Type B pancreatic cell (in vitro differentiated cells): ENCODE results near the gene SURF6. TPM values are rescaled to one million over a fixed set of nuclear protein-coding genes. Genes with fewer than 3 reads are reported as not detected.

Source experiments
- DNase-seq: peaks from one replicate; pipeline ENCODE4 v3.0.0; 2021; ENCODE audit warnings: mixed read lengths; ENCODE audit not compliant: unreplicated experiment; ENCODE audit errors: extremely low spot score
- H3K27ac Mint-ChIP-seq: 2 replicates; pipeline ENCODE4 v1.8.0; 2021; ENCODE audit warnings: mild to moderate bottlenecking, mixed read lengths
- H3K27me3 Mint-ChIP-seq: 2 replicates; pipeline ENCODE4 v1.8.0; 2021; ENCODE audit warnings: mixed read lengths
- H3K36me3 Mint-ChIP-seq: 2 replicates; pipeline ENCODE4 v1.8.0; 2021; ENCODE audit warnings: mixed read lengths
- H3K4me1 Mint-ChIP-seq: one replicate; pipeline ENCODE4 v1.8.0; 2021; ENCODE audit warnings: mixed read lengths; ENCODE audit not compliant: unreplicated experiment
- H3K4me3 Mint-ChIP-seq: 2 replicates; pipeline ENCODE4 v1.8.0; 2021; ENCODE audit warnings: mild to moderate bottlenecking, mixed read lengths
- H3K9me3 Mint-ChIP-seq: 2 replicates; pipeline ENCODE4 v1.8.0; 2021; ENCODE audit warnings: mixed read lengths
- total RNA-seq: library from RNA; stranded (reverse); gene quantifications from 2 replicates; pipeline ENCODE4 v1.2.1, GENCODE V29; 2021; ENCODE audit warnings: low replicate concordance
- TF ChIP-seq, protein P1 (sequence below): fragments of 200-600 bp; sonication (generic); conservative IDR thresholded peaks from 2 replicates; pipeline ENCODE4 v1.5.0; 2021; ENCODE audit warnings: antibody characterized with exemption, mild to moderate bottlenecking

Gene SURF6
- total RNA-seq, 1 donor from 2014 or later, result 24.9 TPM

DNA sequence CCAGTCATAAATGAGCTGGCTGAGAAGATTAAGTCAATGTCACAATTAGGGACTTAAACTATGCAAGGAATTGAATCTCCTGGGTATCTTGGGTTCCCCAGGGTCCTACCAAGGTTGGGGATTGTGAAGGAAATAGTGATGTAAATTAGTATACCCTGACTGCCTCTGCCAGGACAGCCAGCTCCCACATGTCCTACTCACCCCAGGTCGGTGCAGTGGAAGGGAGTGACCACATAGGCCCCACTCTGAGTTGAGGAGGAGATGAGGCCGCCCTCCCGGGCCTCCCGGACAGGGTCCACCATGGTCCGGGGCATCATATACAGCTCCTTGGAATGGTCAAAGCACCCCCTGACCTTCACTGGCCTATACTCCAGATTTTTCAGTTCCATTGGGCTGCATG lies 17.6 kb upstream of the SURF6 start:
- H3K9me3 Mint-ChIP-seq, result no peaks in the 10 kb centered on the region
- peak overlapping the region; percentile 63 for H3K4me3 Mint-ChIP-seq
- peaks cover 21% of the 10 kb centered on the region for H3K36me3 Mint-ChIP-seq
- H3K4me1 Mint-ChIP-seq, result peaks cover 15% of the 10 kb centered on the region
- TF ChIP-seq, protein P1, sequence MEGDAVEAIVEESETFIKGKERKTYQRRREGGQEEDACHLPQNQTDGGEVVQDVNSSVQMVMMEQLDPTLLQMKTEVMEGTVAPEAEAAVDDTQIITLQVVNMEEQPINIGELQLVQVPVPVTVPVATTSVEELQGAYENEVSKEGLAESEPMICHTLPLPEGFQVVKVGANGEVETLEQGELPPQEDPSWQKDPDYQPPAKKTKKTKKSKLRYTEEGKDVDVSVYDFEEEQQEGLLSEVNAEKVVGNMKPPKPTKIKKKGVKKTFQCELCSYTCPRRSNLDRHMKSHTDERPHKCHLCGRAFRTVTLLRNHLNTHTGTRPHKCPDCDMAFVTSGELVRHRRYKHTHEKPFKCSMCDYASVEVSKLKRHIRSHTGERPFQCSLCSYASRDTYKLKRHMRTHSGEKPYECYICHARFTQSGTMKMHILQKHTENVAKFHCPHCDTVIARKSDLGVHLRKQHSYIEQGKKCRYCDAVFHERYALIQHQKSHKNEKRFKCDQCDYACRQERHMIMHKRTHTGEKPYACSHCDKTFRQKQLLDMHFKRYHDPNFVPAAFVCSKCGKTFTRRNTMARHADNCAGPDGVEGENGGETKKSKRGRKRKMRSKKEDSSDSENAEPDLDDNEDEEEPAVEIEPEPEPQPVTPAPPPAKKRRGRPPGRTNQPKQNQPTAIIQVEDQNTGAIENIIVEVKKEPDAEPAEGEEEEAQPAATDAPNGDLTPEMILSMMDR, result no peak
- H3K27ac Mint-ChIP-seq, result peak overlapping the region; percentile 34
- H3K27me3 Mint-ChIP-seq, result no peaks in the 10 kb centered on the region
- DNase-seq, result no peak

DNA sequence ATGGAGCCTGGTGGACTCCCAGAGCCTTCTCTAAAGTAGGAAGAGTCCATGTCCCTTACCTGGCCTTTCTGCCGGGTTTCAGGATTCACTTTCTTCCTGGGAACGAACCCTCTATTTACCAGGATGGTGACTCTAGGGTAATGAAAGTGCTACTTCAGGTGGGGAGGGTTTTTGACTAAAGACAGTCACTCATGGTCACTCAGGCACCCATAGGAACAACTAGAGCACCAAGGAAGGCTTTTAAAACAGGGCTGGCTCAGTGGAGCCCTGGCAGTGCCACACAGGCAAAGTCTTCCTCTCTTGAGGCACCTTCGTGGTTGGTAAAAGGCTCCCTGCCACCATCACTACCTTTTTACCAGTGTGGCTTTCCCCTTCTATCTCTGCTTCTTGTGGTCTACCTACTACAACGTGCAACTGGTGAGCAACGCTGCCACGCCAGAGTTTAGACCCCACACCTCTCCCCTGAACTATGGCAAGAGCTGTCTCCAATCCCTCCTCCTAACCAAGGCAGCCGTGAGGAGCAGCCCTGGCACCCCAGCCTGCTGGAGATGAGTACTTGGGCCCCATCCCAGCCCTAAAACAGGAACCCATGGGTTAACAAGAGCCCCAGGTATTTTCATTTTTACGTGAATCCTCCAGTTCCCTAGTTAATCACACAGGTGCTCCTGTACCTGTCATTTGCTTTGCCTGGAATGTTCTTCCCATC lies 16.8 kb upstream of the SURF6 start:
- peaks cover 11% of the 10 kb centered on the region for H3K4me1 Mint-ChIP-seq
- peaks cover 27% of the 10 kb centered on the region for H3K36me3 Mint-ChIP-seq
- H3K9me3 Mint-ChIP-seq, result no peaks in the 10 kb centered on the region
- H3K4me3 Mint-ChIP-seq, result no peak overlapping the region
- H3K27ac Mint-ChIP-seq, result peak overlapping the region; percentile 70
- no peak for DNase-seq
- no peaks in the 10 kb centered on the region for H3K27me3 Mint-ChIP-seq
- TF ChIP-seq, protein P1, result no peak

DNA sequence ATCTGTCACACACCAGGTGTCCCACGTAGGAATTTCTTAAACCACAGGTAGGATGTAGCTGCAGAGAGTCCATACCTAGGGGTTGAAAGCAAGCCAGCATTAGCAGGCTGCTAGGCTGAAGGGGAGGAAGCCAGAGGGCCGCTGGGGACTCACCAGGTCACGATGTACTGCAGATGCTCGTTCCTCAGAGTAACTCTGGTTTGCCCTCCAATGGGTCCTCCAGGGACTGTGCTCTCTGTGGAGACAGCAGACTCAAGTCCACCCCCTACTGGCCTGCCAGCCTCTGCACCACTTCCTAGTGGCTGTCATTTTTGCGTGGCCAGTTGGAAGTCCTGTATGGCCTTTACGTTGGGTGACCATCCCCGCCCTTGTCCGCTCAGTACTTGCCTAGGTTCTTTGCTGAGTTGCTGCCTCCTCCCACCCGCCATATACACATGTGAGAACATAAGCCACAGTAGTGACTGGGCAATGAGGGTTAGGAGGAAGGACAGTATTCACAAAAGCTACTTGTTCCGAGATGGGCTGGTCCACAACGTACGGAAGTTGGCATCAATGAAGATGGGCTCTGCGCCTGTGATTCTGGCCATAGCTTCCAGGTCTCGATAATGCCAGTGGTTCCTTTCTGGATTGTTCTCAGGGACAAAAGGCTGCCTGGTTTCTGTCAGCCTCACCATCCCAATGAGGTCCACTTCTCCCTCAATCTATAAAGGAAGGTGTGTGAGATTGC lies 16.1 kb upstream of the SURF6 start:
- TF ChIP-seq, protein P1, result peak; percentile 70
- DNase-seq, result no peak
- Mint-ChIP-seq H3K4me1 (peaks cover 12% of the 10 kb centered on the region), H3K36me3 (peaks cover 27% of the 10 kb centered on the region), H3K27me3 (no peaks in the 10 kb centered on the region), H3K4me3 (peak overlapping the region; percentile 47), H3K9me3 (no peaks in the 10 kb centered on the region), H3K27ac (peak overlapping the region; percentile 63)

DNA sequence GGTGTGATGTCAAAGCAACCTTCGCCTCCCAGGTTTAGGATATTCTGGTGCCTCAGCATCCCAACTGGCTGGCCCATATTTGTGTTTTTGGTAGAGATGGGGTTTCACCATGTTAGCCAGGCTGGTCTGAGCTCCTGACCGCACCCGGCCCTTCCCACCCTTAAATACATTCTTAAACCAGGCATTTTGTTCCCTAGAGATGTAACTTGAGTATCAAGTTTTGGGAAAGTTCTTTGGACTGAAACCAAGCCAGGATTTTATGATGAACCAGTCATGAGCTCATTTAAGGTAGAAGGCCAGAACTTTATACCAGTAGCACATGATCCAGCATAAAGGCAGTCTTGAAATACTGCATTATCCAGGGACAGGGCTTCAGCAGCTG lies 15.5 kb upstream of the SURF6 start:
- no peaks in the 10 kb centered on the region for H3K27me3 Mint-ChIP-seq
- H3K4me1 Mint-ChIP-seq, result peaks cover 18% of the 10 kb centered on the region
- peak overlapping the region; percentile 47 for H3K4me3 Mint-ChIP-seq
- no peak for DNase-seq
- H3K27ac Mint-ChIP-seq, result peak overlapping the region; percentile 63
- TF ChIP-seq, protein P1, result no peak
- H3K36me3 Mint-ChIP-seq, result peaks cover 31% of the 10 kb centered on the region
- no peaks in the 10 kb centered on the region for H3K9me3 Mint-ChIP-seq

DNA sequence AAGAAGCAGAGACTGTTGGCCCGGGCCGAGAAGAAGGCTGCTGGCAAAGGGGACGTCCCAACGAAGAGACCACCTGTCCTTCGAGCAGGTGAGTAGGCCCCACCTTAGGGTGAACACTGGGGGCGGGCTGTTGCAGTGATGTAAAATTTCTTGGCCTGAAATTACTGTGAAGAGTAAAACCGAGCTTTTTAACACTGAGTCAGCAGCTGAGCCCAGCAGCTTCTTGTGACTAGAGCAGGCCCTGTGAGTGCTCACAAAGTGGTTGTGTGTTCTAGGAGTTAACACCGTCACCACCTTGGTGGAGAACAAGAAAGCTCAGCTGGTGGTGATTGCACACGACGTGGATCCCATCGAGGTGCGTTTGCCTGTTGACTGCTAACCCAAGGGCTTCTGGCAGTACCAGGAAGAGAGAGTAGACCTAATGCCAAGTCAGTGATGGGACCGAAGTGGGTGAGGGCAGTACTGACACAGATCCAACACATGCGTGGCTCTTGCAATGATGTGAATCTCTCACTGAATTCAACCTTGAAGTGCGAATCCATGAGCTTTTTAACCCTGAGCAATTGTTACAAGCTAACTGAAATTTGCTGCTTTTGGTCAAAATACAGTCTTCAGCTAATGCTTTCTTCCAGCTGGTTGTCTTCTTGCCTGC lies 14.1 kb upstream of the SURF6 start:
- DNase-seq, result no peak
- Mint-ChIP-seq H3K27ac (peak overlapping the region; percentile 99), H3K36me3 (peaks cover 31% of the 10 kb centered on the region), H3K9me3 (no peaks in the 10 kb centered on the region), H3K4me1 (peaks cover 22% of the 10 kb centered on the region), H3K4me3 (peak overlapping the region; percentile 100), H3K27me3 (no peaks in the 10 kb centered on the region)
- TF ChIP-seq, protein P1, result no peak
